IMR-90 (cell line): ENCODE results near the gene SPOCK3. TPM values are rescaled to one million over a fixed set of nuclear protein-coding genes. Genes with fewer than 3 reads are reported as not detected.

Experiments
- ATAC-seq: fragments of 200-7000 bp; cut with Tn5 transposase; 2 replicates; pipeline ENCODE4 v1.9.1; 2020; ENCODE audit warnings: low read depth, mild to moderate bottlenecking, moderate library complexity
- BruUV-seq: library from RNA; stranded (reverse); fragments of 400-500 nt; replicated peaks from 2 replicates; lab custom pipeline; 2021; lab: Mats Ljungman, UMichigan
- CTCF ChIA-PET: fragments of 300-600 bp; formaldehyde crosslinking; extraction: SDS; loops from one replicate; lab custom pipeline; 2021; ENCODE audit warnings: antibody characterized with exemption; lab: Yijun Ruan, JAX
- POLR2A ChIA-PET: fragments of 300-600 bp; sonication (Branson Sonifier 250); formaldehyde crosslinking; loops from one replicate; lab custom pipeline; 2022; ENCODE audit warnings: antibody characterized with exemption; ENCODE audit not compliant: unreplicated experiment; lab: Charles Lee
- DNase-seq: peaks from one replicate; pipeline ENCODE4 v3.0.0; 2013
- H2AFZ ChIP-seq: replicated peaks from 2 replicates; pipeline ENCODE3; 2013; ENCODE audit warnings: low read length, mild to moderate bottlenecking; ENCODE audit not compliant: poor library complexity
- H2AK5ac ChIP-seq: 2 replicates; pipeline ENCODE4 v1.6.1; 2013; ENCODE audit warnings: low read depth, low read length, inconsistent platforms
- H2AK9ac ChIP-seq: replicated peaks from 2 replicates; pipeline ENCODE3; 2013; ENCODE audit warnings: mild to moderate bottlenecking, low read depth, low read length, moderate library complexity; ENCODE audit not compliant: poor library complexity
- H2BK120ac ChIP-seq: 2 replicates; pipeline ENCODE4 v1.6.1; 2013; ENCODE audit warnings: low read depth, low read length, inconsistent platforms
- H2BK15ac ChIP-seq: 3 replicates; pipeline ENCODE4 v1.6.1; 2013; ENCODE audit warnings: low read depth, low read length, inconsistent platforms
- H2BK20ac ChIP-seq: 2 replicates; pipeline ENCODE4 v1.6.1; 2013; ENCODE audit warnings: low read depth, mild to moderate bottlenecking, inconsistent platforms, low read length, moderate library complexity
- H2BK5ac ChIP-seq: 2 replicates; pipeline ENCODE4 v1.6.1; 2013; ENCODE audit warnings: mild to moderate bottlenecking, low read depth, low read length, inconsistent platforms; ENCODE audit not compliant: poor library complexity, severe bottlenecking
- H3K14ac ChIP-seq: replicated peaks from 2 replicates; pipeline ENCODE4 v1.6.1; 2013; ENCODE audit warnings: low read depth, low read length, inconsistent platforms
- H3K18ac ChIP-seq: 2 replicates; pipeline ENCODE4 v1.6.1; 2013; ENCODE audit warnings: low read depth, low read length, control low read depth
- H3K23ac ChIP-seq: 2 replicates; pipeline ENCODE4 v1.6.1; 2013; ENCODE audit warnings: low read depth, low read length, inconsistent platforms
- H3K27ac ChIP-seq: 2 replicates; pipeline ENCODE4 v1.5.1; 2013; ENCODE audit warnings: mild to moderate bottlenecking, control low read depth, low read length; ENCODE audit not compliant: insufficient read depth
- H3K27me3 ChIP-seq: 2 replicates; pipeline ENCODE4 v1.6.1; 2013; ENCODE audit warnings: low read length; ENCODE audit not compliant: control insufficient read depth, insufficient read depth
- H3K36me3 ChIP-seq: 2 replicates; pipeline ENCODE4 v1.6.1; 2013; ENCODE audit warnings: low read length, mixed read lengths; ENCODE audit not compliant: control insufficient read depth, insufficient read depth
- H3K4ac ChIP-seq: 2 replicates; pipeline ENCODE4 v1.6.1; 2013; ENCODE audit warnings: low read depth, low read length, inconsistent platforms
- H3K4me1 ChIP-seq: 2 replicates; pipeline ENCODE4 v1.6.1; 2013; ENCODE audit warnings: low read length, mixed read lengths; ENCODE audit not compliant: control insufficient read depth, insufficient read depth
- H3K4me2 ChIP-seq: 2 replicates; pipeline ENCODE4 v1.6.1; 2013; ENCODE audit warnings: low read depth, mild to moderate bottlenecking, control low read depth, low read length, moderate library complexity
- H3K4me3 ChIP-seq: 2 replicates; pipeline ENCODE4 v1.5.1; 2013; ENCODE audit warnings: low read depth, mild to moderate bottlenecking, control low read depth, low read length, moderate library complexity; ENCODE audit not compliant: insufficient read depth
- H3K56ac ChIP-seq: 2 replicates; pipeline ENCODE4 v1.6.1; 2013; ENCODE audit warnings: low read length, inconsistent platforms; ENCODE audit not compliant: insufficient read depth; ENCODE audit errors: extremely low read depth
- H3K79me1 ChIP-seq, 2 experiments: 2 replicates each; pipeline ENCODE4 v1.6.1; 2013; ENCODE audit warnings: low read length in 2 of 2, inconsistent platforms in 1 of 2, low read depth in 1 of 2
- H3K9ac ChIP-seq: 2 replicates; pipeline ENCODE4 v1.6.1; 2013; ENCODE audit warnings: low read depth, low read length, control low read depth
- H3K9me1 ChIP-seq: 2 replicates; pipeline ENCODE4 v1.6.1; 2013; ENCODE audit warnings: low read length, inconsistent platforms; ENCODE audit not compliant: insufficient read depth
- H3K9me3 ChIP-seq: 2 replicates; pipeline ENCODE4 v1.6.1; 2013; ENCODE audit warnings: low read length; ENCODE audit not compliant: control insufficient read depth, insufficient read depth
- H4K20me1 ChIP-seq: 2 replicates; pipeline ENCODE4 v1.6.1; 2013; ENCODE audit warnings: low read length, inconsistent platforms; ENCODE audit not compliant: insufficient read depth
- H4K5ac ChIP-seq: 2 replicates; pipeline ENCODE4 v1.6.1; 2013; ENCODE audit warnings: mild to moderate bottlenecking, low read depth, low read length, control low read depth
- H4K8ac ChIP-seq, 2 experiments: 2 replicates each; pipeline ENCODE4 v1.6.1; 2013; ENCODE audit warnings: low read depth in 2 of 2, low read length in 2 of 2, control low read depth in 1 of 2, inconsistent platforms in 1 of 2
- H4K91ac ChIP-seq: 2 replicates; pipeline ENCODE4 v1.6.1; 2013; ENCODE audit warnings: low read depth, low read length, inconsistent platforms; ENCODE audit not compliant: insufficient read depth
- CEBPB ChIP-seq: IDR thresholded peaks from 2 replicates; pipeline ENCODE4 v1.6.1; 2012; ENCODE audit warnings: low read depth, low read length, improper control_type of control experiment
- ELK1 ChIP-seq: fragments of 150-350 bp; IDR thresholded peaks from 2 replicates; pipeline ENCODE4 v1.6.1; 2016; ENCODE audit warnings: low read depth, mild to moderate bottlenecking, low read length, moderate library complexity, borderline replicate concordance
- POLR2A ChIP-seq: IDR thresholded peaks from 2 replicates; pipeline ENCODE4 v1.6.1; 2012; ENCODE audit warnings: mild to moderate bottlenecking, low read depth, low read length
- WGBS, 2 experiments: methylation state at CpG; one replicate each; pipeline versions ENCODE4 v1.1.5 to v1.1.7; 2013; ENCODE audit warnings: missing lambda C conversion rate in 2 of 2; ENCODE audit not compliant: insufficient read length in 1 of 2; ENCODE audit errors: extremely low coverage in 2 of 2; 5-methylcytosine and 5-hydroxymethylcytosine counted together
- dilution Hi-C: fragments of 300-500 bp; cut with HindIII; formaldehyde crosslinking; loops from one replicate; pipeline ENCODE4 v1.14.3; 2018; ENCODE audit warnings: low sequenced_read_pairs; ENCODE audit not compliant: unreplicated experiment
- in situ Hi-C: fragments of 300-500 bp; cut with MboI; formaldehyde crosslinking; loops from 3 replicates; pipeline ENCODE4 v1.14.3; 2019; ENCODE audit warnings: low sequenced_read_pairs, inconsistent platforms, mixed read lengths
- intact Hi-C: fragments of 100-400 bp; cut with micrococcal nuclease; formaldehyde crosslinking; loops from 2 replicates; pipeline ENCODE4 v1.10.0; 2022
- polyA plus RNA-seq, 3 experiments: library from polyadenylated mRNA; depleted of rRNA; stranded (reverse); fragments of >200 nt; gene quantifications; 2 replicates each; pipeline ENCODE4 v1.2.3, GENCODE V29; 2012; ENCODE audit warnings: low replicate concordance in 1 of 3
- total RNA-seq: library from RNA; depleted of rRNA; stranded (reverse); fragments of >200 nt; gene quantifications from 2 replicates; pipeline ENCODE4 v1.2.3, GENCODE V29; 2012

The SPOCK3 gene
- total and polyA plus RNA-seq, 2 of the 4 experiments (the other 2 are of a cell fraction): not detected

- in situ Hi-C loops: no loop called here
- ATAC-seq (no peak), DNase-seq (no peak)
- H4K20me1 ChIP-seq: no peaks in the 10 kb centered on the region
- no peak overlapping the region for H3K18ac ChIP-seq
- no peak overlapping the region for H3K9ac ChIP-seq
- no peaks in the 10 kb centered on the region for H3K4me1 ChIP-seq
- no peak overlapping the region for H4K8ac ChIP-seq
- H3K14ac ChIP-seq: no peak overlapping the region
- no peak overlapping the region for H3K56ac ChIP-seq
- H3K27me3 ChIP-seq: no peaks in the 10 kb centered on the region
- H4K5ac ChIP-seq: no peak overlapping the region
- H3K79me1 ChIP-seq: no peaks in the 10 kb centered on the region
- no CpG with 5 or more reads among the region's 3 CpGs for WGBS, 2 experiments
- H3K4ac ChIP-seq: no peak overlapping the region
- no peak overlapping the region for H3K4me3 ChIP-seq
- no peak overlapping the region for H4K91ac ChIP-seq
- H2BK20ac ChIP-seq: no peak overlapping the region
- TF ChIP-seq POLR2A: no peak
- TF ChIP-seq ELK1: no peak
- TF ChIP-seq CEBPB: no peak
- no peak overlapping the region for H2BK5ac ChIP-seq
- intact Hi-C loops: no loop called here
- ChIA-PET POLR2A (no interaction called here), CTCF (no interaction called here)
- no peaks in the 10 kb centered on the region for H3K9me1 ChIP-seq
- H3K23ac ChIP-seq: no peak overlapping the region
- dilution Hi-C loops: no loop called here
- H2AK9ac ChIP-seq: no peak overlapping the region
- no peak overlapping the region for H3K4me2 ChIP-seq
- no peak overlapping the region for H2AFZ ChIP-seq
- H3K36me3 ChIP-seq: no peaks in the 10 kb centered on the region
- no peak overlapping the region for H2AK5ac ChIP-seq
- no peak overlapping the region for H2BK120ac ChIP-seq
- H2BK15ac ChIP-seq: no peak overlapping the region
- no peaks in the 10 kb centered on the region for H3K9me3 ChIP-seq
- no peak overlapping the region for H3K27ac ChIP-seq
- no TSS peak for BruUV-seq
Observed at GRCh38 chr4:167028976-167029375, 205.3 kb downstream of the SPOCK3 start.
